ENCODE data around the gene DRD1.

GRCh38 chr5:175418251-175418650, 25.7 kb downstream of the DRD1 start:
- no peak for TF ChIP-seq GATA2 (IDR thresholded peaks at IDR 0.05; ENCODE audit: low read depth, low read length)
- TF ChIP-seq GATA3 (IDR thresholded peaks at IDR 0.05; ENCODE audit: low read depth, low read length), result no peak
